M059J (cell line): ENCODE results near the gene NFX1. TPM values are rescaled to one million over a fixed set of nuclear protein-coding genes. Genes with fewer than 3 reads are reported as not detected.

Experiments
- DNase-seq: peaks from one replicate; pipeline ENCODE4 v3.0.0-alpha.2; 2012; ENCODE audit warnings: low read depth
- total RNA-seq: library from RNA; depleted of rRNA; stranded (reverse); fragments of >200 nt; shearing (Covaris generic); gene quantifications from 2 replicates; pipeline ENCODE4 v1.2.3, GENCODE V29; 2014

Gene NFX1
- total RNA-seq, 1 experiment from 2014 or later, result 21.4 TPM

GRCh38 chr9:33265211-33265865 lies 25.0 kb upstream of the NFX1 start:
- DNase-seq, result peak; percentile 32

GRCh38 chr9:33267151-33267767 lies 23.1 kb upstream of the NFX1 start:
- DNase-seq, result no peak

- DNase-seq, result no peak
Measured at GRCh38 chr9:33270146-33270545, 20.2 kb upstream of the NFX1 start.

GRCh38 chr9:33272061-33272460 lies 18.3 kb upstream of the NFX1 start:
- DNase-seq, result peak; percentile 73

GRCh38 chr9:33273266-33273971 lies 16.9 kb upstream of the NFX1 start:
- peak; percentile 53 for DNase-seq

- peak; percentile 65 for DNase-seq
Measured at GRCh38 chr9:33273972-33274328, 16.4 kb upstream of the NFX1 start.

GRCh38 chr9:33277484-33277883 lies 12.8 kb upstream of the NFX1 start:
- no peak for DNase-seq

GRCh38 chr9:33285502-33285901 lies 4.8 kb upstream of the NFX1 start:
- DNase-seq, result no peak

GRCh38 chr9:33287087-33287490 lies 3.2 kb upstream of the NFX1 start:
- peak; percentile 75 for DNase-seq

- no peak for DNase-seq
Measured at GRCh38 chr9:33288235-33288634, 2.1 kb upstream of the NFX1 start.

- no peak for DNase-seq
Measured at GRCh38 chr9:33288828-33289483, 1.4 kb upstream of the NFX1 start.

- no peak for DNase-seq
Measured at GRCh38 chr9:33289496-33289895, 820 bp upstream of the NFX1 start.

GRCh38 chr9:33289936-33290246 lies 425 bp upstream of the NFX1 start:
- no peak for DNase-seq

- no peak for DNase-seq
Measured at GRCh38 chr9:33291031-33291397, 698 bp downstream of the NFX1 start.

GRCh38 chr9:33291901-33292300 lies 1.6 kb downstream of the NFX1 start:
- no peak for DNase-seq

- no peak for DNase-seq
Measured at GRCh38 chr9:33293782-33294181, 3.5 kb downstream of the NFX1 start.

- DNase-seq, result no peak
Measured at GRCh38 chr9:33294670-33295432, 4.5 kb downstream of the NFX1 start.

GRCh38 chr9:33295571-33295970 lies 5.3 kb downstream of the NFX1 start:
- no peak for DNase-seq

GRCh38 chr9:33297432-33297831 lies 7.1 kb downstream of the NFX1 start:
- DNase-seq, result no peak

GRCh38 chr9:33300546-33300945 lies 10.2 kb downstream of the NFX1 start:
- no peak for DNase-seq

GRCh38 chr9:33304362-33304761 lies 14.0 kb downstream of the NFX1 start:
- no peak for DNase-seq

- no peak for DNase-seq
Measured at GRCh38 chr9:33306037-33306436, 15.7 kb downstream of the NFX1 start.
